ENCODE measurements around the gene CAPN1.

GRCh38 chr11:65180877-65181568 is 705 bp upstream of the CAPN1 start:
- TF ChIP-seq EZH2 (IDR thresholded peaks at IDR 0.05; ENCODE audit: insufficient read depth, poor library complexity, severe bottlenecking) (no peak), EZH2phosphoT487 (IDR thresholded peaks at IDR 0.05; ENCODE audit: insufficient read depth, low read depth) (no peak)
